ENCODE results near the gene CALHM3.

CALHM3 gene

DNA sequence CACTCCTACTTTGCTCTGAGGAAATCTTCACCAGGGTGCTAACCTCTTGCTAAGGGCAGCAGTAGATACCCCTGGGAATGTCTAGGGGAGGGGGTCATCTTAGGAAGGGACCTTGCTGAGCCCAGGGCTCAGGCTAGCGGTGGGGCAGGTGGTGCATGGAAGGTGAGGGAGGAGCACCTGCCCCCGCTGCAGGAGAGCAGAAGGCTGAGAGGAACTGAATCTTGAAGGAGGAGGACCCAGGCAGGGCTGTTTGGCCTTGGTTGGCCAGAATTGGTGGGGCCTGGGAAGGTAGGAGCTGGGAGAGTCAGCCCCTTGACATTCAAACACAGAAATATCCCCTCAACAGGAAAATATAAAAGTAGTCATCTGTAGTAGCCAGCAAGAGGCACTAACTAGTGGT is 7.0 kb downstream of the CALHM3 start:
- no peak for DNase-seq

DNA sequence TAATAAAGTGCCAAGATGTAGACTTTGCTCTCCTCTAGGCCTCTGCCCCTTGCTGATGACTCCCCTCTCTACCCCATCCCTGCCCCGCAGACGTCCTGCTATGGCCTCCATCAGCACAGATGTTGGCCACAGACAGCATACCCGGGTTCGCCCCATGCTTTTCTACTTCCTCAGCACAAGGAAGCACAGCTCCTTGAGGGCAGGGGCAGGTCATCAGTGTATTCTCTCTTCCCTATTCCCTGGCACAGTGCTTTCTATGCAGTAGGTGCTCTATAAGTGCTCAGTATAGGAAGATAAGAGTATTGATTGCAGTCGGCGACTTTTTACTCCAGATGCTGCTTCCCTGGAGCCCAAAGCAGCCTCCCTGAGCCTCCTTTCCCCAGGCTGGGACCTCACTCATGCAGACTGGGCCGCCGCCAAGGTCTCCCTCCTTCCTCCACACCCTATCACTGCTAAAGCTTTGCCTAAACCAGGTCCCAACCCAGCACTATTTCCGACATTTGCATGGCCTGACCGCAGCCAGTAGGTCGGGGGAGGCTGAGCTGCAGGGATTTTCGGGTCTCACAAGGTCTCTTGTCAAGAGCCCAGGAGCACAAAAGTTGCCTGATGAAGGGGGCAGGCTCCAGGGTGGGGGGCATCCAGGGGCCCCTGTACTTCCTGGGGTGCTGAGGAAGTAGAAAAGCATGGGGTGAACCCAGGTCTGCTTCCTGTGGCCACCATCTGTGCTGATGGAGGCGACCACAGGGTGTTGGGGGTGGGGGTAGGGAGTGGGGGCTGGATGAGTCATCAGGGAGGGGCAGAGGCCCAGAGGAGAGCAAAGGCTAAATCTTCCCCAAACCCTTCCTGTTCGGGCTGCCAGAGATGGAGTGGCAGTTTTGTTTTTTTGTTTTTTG is 8.0 kb downstream of the CALHM3 start:
- DNase-seq, result no peak

DNA sequence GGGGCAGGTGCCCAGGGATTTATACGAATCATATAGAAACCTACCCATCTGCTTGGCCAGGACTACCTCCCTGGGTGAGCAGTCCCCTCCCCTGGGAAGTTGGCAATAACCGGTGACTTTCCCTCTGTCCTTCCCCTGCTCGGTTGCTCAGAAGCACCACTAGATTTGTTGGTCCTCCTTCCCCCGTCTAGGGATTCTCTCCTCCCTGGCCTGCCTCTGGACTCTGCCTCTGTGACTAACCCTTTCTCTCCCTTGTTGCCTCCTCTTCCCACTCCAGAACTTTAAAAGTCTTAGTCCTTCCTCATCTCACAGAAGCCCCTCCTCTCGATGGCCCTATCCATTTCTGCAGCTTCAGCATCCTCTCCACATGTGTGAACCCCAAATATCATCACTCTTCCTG is 9.8 kb downstream of the CALHM3 start:
- no peak for DNase-seq

DNA sequence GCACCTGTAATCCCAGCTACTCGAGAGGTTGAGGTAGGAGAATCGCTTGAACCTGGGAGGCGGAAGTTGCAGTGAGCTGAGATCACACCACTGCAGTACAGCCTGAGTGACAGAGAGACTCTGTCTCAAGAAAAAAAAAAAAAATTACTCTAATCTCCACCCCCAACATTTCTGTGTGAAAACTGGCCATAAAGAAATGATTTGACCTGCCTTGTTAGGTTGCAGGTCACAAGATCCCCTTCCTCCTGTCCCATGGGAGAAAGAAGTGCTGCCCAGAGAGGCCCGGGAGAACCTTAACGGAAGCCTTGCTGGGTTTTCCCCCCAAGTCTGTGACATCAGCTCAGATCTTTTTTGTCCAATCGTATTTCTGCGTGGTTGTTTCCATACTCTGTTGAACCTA is 11.6 kb downstream of the CALHM3 start:
- DNase-seq, result no peak

DNA sequence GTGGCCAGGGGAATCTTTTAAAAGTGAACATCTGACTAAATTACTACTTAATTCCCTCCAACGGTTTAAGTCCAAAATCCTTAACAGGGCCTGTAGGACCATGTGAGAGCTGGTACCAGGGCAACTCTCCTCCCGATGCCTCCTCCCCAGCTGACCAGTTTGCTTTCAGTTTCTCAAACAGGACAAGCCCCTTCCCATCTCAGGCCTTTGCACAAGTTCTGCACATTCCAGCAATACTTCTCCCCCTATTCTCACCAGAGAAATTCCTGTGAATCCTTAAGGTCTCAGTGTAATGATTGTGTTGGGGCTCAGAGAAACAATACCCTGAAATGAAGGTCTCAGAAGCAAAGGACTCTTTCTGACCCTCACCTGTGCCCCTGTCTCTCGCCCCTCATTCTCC is 12.3 kb downstream of the CALHM3 start:
- no peak for DNase-seq

DNA sequence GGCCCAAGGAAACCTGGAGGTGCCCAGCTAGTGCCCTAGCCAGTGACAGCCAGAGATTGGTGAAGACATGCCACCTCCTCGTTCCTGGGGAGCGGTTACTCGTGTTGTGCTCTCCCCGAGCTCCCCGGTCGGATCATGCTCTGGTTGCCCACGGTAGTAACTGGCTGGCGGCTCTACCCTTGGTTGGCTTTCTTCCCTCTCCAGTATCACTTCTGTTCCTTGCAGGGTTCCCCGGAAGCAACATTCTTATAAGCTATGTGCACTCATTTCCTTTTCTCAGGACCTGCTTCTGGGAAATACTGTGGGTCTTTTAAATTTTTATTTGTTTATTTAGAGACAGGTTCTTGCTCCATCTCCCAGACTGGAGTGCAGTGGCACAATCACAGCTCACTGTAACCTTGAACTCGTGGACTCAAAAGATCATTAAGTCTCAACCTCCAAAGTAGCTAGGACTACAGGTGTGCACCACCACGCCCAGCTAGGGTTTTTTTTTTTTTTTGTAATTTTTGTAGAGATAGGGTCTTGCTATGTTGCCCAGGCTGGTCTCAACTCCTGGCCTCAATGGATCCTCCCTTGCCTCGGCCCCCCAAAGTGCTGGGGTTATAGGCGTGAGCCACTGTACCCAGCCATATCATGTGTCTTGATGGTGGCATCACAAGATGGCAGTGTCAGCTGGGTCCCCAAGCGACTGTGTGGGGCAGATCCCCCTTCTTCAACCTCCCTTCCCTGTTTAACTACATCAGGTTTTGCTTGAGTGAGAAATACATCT is 13.4 kb downstream of the CALHM3 start:
- no peak for DNase-seq

DNA sequence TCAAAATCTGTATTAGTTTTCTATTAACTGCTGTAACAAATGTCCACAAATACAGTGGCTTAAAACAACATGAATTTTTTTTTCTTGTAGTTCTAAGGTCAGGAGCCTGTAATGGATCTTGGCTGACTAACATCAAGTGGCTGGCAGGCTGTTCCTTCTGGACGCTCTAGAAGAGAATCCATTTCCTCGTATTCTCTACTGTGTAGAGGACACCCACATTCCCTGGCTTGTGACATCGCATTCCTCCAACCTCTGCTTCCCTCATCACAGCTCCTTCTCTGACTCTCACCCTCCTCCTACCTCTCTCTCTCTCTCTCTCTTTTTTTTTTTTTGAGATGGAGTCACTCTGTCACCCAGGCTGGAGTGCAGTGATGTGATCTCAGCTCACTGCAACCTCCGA is 15.5 kb downstream of the CALHM3 start:
- DNase-seq, result no peak

DNA sequence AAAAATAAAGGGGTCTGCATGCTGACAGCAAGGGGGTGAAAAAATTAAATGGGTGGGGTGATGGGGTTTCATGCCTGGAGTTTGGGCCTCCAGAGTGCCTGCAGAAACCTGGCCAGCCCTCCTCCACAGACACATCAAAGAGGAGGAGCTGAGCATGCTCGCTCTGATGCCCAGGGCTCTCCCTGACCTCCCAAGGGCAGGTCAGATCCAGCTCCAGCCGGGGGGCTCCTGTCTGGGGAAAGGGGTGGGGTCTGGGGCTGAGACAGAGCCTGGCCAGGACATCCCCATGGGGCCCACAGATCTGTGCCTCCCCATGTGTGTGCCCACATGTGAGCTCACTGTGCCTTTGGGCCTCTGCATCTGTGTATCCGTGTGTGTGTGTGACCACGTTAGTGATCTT is 19.4 kb downstream of the CALHM3 start:
- DNase-seq, result no peak

DNA sequence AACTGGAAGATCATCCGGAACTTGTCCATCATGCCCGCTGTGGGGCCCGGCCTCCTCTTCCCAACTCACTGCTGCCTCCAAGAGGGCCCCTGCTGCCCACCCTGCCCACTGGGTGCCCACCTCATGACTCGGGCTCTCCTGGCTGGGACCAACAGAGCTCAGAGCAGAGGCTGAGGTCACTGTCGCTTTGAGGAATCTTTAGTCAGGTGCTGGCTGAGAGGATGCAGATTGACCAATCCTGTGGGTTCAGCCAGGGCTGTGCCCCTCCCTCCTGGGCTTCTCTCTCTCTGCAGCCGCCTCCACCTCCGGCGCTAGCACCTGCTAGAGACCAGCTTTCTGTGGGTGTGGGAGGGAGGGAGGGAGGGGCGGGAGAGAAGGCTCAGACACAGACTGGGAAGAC is 20.3 kb downstream of the CALHM3 start, which contains the start of gene CALHM1:
Gene CALHM1 (minus strand): TSS at position 181 of the 400 bp plus-strand sequence. CDS start 149 bp downstream, at position 32.
- DNase-seq, result peak; percentile 34

DNA sequence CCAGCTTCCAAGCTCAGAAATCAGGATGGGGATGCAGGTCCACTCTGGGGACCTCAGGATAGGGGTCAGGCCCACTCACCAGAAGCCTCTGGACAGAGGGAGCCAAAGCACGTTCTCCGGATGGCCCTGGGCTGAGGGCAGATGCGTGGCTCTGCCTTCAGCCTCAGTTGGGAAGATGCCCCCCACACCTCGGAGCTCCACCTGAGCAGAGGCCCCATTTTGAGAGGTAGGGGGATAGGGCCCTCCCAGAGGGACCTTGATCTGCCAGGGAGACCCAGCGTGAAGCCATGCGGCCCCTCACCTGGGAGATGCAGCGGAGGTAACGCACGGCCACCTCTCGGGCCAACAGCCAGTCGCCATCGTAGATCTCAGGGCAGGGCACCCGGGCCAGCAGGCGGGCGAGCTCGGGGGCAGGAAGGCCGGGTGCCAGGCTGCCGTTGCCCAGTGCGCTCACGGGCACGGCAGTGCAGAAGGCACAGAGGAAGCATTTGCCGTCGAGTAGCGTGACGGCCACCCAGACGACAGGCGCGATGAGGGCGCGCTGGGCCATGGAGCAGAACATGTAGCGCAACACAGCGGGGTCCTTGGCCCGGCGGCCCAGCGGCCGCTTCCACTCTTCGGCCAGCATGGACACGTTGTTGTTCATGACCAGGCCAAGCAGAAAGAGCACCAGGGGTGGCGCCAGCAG is 21.0 kb downstream of the CALHM3 start:
- no peak for DNase-seq

DNA sequence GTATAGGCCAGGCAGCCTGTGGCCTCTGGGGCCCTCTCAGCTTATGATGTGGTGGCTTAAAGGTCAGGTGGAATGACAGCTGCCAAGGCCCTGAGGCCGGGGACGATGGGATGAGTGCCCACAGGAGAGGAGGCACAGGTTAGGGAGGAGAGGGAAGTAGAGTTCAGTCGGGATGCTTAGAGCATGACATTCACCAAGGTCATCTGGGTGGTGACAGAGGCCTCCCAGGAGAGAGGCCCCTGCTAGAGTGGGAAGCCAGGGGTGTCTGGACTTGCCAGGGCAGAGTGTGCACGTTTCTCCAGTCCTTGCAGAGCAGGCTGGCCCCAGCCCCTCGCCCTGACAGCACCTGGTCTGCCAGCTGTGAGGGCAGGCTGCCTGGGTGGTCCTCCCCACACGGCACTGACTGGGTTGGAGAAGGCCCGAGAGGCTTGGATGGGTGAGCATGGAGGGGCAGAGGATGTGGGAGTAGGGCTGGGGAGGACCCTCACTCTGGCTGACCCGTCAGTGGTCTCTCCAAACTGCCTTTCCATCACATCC is 21.8 kb downstream of the CALHM3 start:
- no peak for DNase-seq

DNA sequence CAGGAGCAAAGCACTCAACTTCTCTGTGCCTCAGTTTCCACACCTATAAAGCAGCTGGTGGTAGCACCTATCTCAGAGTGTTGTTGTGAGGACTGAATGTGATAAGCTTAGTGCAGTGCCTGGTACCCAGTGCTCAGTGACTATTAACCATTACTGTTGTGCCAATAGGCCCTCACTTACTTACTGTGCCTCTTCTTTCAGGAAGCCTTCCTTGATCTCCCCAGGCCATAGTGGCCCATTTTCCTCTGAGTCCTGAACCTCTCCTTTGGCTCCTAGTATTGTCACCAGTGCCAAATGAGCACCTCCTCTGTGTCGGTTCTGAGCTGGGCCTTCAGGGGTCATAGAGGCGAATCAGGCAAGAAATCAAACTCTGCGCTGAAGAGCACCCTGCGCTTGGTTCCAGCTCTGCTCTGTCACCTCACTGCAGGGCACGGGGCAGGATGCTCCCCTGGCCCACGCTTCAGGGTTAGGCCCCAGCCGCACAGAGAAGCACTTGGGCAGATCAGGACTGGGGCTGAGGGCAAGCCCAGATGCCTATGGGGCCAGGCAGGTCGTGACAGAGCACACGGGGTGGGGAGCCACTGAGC is 22.9 kb downstream of the CALHM3 start:
- DNase-seq, result no peak

DNA sequence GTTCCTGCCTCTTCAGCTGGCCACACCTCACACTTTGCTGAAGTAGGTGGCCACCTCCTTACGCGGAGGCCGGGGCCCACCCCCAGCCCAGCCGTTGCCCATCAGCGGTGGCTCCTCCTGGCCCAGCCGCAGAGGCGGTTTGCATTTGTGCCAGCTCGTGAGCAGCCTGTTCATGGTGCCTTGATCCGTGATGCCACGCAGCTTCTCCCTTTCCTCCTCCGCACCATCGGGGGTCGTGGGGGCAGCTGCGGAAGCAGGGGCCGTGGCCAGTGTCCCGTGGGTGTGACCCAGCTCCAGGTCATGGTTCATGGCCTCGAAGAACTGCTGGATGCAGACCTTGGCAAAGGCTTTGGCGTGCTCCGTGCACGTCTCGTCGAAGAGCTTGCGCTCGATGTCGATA is 23.8 kb downstream of the CALHM3 start:
- DNase-seq, result no peak

DNA sequence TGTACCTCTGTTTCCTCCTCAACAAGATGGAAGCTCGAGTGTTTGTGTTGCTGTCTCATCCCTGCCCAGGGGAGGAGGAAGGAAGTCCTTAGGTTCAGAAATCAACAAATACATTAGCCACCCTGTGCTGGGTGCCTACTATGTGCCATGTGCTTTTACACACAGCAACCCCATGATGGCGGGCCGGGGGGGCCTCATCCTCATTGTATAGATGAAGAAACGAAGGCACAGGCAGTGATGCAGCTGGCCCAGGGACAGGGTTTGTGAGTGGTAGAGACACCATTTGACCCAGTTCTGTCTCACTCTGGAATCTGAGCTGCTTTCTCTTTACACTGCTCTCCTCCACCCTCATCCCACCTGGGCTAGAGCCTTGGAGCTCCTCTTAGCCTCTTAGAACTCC is 25.0 kb downstream of the CALHM3 start:
- no peak for DNase-seq

DNA sequence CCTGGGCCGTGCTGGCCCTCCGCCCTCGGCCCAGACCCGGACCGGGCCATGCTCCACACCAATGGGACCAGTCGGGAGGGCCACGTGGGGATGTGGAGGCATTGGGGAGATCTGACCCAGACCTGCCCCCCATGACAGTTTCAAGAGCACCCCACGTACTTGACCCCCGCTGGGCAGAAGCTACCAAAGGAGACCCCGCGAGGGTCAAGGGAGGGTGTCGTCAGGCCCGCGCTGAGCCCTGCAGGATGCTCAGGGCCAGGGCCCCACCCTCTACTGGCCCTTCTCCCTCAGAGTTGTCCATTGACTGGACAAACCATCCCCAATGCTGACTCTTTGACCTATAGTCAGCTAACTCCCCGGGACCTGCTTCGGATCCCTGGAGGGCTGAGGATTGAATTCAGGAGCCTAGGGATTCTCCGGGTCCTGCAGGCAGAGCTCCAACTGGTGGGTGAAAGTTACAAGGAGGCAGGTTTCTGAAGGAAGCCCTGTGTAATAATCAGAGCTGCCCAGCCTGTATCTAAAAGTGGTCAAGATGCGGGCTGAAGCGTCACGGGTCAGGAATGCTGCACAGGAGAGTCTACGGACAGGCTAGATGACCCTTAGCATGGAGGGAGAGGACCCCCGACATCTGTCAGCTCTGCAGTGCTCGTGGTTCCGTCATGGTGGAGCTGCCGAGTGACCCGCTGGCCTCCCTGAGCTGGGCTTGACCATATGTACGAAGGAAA is 26.4 kb downstream of the CALHM3 start:
- DNase-seq, result no peak

DNA sequence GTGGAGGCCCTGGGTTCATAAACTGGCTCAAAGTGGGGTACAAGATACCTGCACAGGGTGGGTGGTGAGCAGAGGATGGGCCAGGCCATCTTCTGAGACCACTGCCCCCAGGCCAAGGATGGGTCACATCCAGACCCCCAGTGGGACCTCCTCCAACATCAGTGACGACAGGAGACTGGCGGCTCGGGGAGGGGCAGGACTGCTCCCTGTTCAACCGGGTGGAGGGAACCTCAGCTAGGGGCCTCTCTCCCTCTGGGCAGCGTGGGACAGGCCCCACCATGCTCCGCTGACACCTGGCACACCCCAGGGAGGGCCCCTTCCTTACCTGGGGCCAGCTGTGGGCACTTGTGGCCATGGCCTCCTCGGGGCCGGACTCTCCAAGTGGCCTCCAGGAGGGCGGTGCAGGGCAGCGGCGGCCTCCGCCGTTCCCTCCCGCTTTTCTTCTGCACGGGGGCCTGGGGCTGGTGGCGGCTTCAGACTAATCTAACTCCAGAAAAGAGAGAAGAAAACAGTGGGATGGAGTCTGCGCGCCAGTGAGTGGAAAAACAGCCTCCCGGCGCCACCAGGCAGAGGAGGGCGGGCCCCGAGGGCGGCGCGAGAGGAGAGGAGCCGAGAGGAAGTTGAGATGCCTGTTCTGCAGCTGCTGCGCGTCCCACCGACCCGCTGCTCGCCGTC is 27.1 kb downstream of the CALHM3 start, which contains the start of gene CALHM2:
Gene CALHM2 (minus strand): TSS at position 540 of the 675 bp plus-strand sequence. CDS start 2,429 bp downstream, outside the sequence.
- DNase-seq, result peak; percentile 44

DNA sequence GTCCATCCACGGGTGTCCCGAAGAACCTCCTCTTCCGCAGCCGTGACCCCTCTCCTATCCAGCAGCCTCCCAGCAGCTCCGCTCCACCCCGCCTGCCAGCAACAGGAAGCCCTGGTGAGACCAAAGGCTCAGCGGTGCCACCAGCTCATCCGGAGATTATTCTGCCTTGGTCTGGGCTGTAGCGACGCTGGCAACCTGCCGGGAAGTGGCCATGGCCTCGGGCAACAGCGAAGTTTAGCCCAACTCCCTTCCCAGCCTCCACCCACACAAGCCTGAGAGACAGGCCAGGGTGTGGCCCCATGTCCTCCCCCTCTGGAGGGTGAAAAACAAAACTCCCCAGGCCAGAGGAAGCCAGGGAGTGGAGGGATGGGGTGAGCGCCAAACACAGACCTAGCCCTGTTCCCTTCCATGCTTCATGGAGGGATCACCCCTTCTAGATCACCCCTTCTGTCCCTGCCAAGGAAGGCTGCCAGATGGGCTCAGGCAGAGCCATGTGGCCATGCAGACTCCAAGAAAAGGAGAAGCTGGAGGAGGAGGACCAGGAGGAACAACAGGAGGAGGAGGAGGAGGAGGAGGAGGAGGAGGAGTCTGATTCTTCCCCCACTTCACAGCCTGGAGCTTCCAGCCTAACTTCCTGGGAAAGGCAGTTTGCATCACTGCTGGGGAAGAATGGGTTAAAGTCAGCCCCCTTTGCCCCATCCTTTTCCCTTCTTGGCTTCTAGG is 27.8 kb downstream of the CALHM3 start:
- no peak for DNase-seq

DNA sequence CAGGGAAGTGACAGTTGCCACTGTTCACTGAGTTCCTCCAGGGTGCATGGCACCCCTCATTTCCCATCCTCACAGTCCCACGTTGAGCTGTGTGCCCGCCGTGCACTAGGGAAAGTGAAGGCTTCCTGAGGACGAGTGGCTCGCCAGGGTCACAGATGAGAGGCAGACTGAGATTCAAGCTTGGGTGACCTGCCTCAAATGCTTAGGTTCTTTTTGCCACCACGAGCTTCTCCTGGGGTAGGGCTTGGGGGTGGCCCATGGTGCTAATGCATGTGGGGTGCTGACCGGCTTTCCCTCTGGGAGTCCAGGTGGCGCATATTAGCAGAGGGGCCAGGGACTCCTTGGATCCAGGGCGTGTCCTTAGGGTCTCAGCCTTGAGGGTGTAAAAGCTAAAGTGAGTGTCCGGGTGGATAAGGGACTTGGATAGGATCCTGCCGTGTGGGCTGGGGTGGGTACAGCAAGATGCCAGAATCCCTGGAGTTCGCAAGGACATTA is 28.8 kb downstream of the CALHM3 start:
- no peak for DNase-seq

DNA sequence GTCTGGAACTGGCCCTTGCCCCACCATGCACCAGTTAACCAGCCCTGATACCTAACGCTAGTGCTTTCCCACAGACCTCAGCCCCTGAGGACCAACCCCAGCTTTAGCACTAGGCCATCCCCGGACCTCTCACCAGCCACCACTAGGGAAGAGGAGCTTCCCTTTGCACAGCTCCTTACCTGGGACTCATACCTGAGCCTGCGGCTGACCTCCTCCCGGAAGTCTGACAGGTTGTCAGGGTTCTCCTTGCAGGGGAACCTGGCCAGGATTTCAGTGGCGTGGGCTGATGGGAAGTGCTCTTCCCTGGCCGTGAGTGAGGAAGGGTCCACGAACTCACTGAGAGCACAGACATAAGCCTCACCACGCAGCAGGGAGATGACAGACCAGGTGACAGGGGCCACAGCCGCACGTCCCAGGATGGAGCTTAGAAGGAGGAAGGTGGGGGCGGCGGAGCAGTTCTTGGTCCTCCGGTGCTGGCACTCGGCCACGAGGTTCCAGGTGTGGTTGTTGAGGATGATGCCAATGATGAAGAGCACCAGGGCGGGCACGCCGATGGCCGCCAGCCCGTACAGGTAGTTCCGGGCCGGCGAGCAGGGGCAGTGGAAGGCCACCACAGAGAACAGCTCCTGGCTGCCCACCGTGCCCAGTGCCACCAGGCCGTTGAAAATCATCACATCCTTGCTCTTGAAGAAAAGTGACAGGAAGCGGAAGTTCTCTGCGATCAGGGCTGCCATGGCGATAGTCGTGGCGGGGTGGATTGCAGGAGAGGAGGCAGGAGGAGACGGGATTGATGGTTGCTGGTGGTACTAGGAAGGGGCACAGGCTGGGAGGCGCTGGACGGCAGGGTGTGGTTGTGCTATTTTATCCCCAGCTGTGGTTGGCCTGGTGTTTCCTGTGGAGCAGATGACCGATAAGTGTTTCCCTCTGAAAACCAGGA is 29.6 kb downstream of the CALHM3 start:
- no peak for DNase-seq

Measured in NCI-H345 (cell line).